ENCODE measurements around the gene NLRP6.
"Not testable (repeated sequence)": the region's sequence is repeated elsewhere in the genome, so short reads cannot be mapped to it uniquely, and the experiment has no call there.

The NLRP6 gene

GRCh38 chr11:294780-295179 is 16.6 kb downstream of the NLRP6 start:
- no peak for DNase-seq

GRCh38 chr11:295351-296170 is 17.4 kb downstream of the NLRP6 start:
- no peak for DNase-seq

- no peak for DNase-seq
These were observed 18.2 kb downstream of the NLRP6 start for GRCh38 chr11:296171-297050.

- no peak for DNase-seq
These were observed 18.9 kb downstream of the NLRP6 start for GRCh38 chr11:297051-297585.

GRCh38 chr11:297586-298405 is 19.6 kb downstream of the NLRP6 start:
- DNase-seq: no peak

- no peak for DNase-seq
These were observed 20.3 kb downstream of the NLRP6 start for GRCh38 chr11:298406-299065.

GRCh38 chr11:299081-299891 is 21.1 kb downstream of the NLRP6 start, which contains the start of gene IFITM5:
TSS of gene IFITM5 (minus strand) at chr11:299526. CDS start at chr11:299490, 36 bp downstream.
- no peak for DNase-seq

GRCh38 chr11:299951-300735 is 21.9 kb downstream of the NLRP6 start:
- peak; percentile 33 for DNase-seq

- DNase-seq: no peak
These were observed 25.2 kb downstream of the NLRP6 start for GRCh38 chr11:303363-303762.

GRCh38 chr11:304061-304506 is 25.9 kb downstream of the NLRP6 start:
- DNase-seq: no peak

GRCh38 chr11:304915-305843 is 27.0 kb downstream of the NLRP6 start:
- peak; percentile 26 for DNase-seq

- DNase-seq: no peak
These were observed 27.6 kb downstream of the NLRP6 start for GRCh38 chr11:305844-306211.

- DNase-seq: no peak
These were observed 28.6 kb downstream of the NLRP6 start for GRCh38 chr11:306645-307371.

- not testable (repeated sequence) for DNase-seq
These were observed 29.8 kb downstream of the NLRP6 start, which contains the start of gene IFITM2 for GRCh38 chr11:307766-308708. TSS of gene IFITM2 (plus strand) at chr11:307816. CDS start at chr11:308193, 377 bp downstream.

GRCh38 chr11:308740-309665 is 30.8 kb downstream of the NLRP6 start:
- not testable (repeated sequence) for DNase-seq

Measured in NCI-H1436 (cell line).